SK-N-SH (cell line): ENCODE data around the gene SLC8A1.

Experiments
- EP300 ChIP-seq, 2 experiments: IDR thresholded peaks; 2 replicates each; pipeline versions ENCODE4 v1.4.0 to v1.6.1; 2012; ENCODE audit warnings: borderline replicate concordance in 1 of 2, low read depth in 1 of 2, low read length in 1 of 2
- EZH2phosphoT487 ChIP-seq: fragments of 200-600 bp; sonication (generic); IDR thresholded peaks from 2 replicates; pipeline ENCODE4 v1.6.1; 2017; ENCODE audit warnings: low read depth, mixed run types, mild to moderate bottlenecking, antibody characterized with exemption, moderate library complexity, borderline replicate concordance
- FOSL2 ChIP-seq: IDR thresholded peaks from 2 replicates; pipeline ENCODE4 v1.4.0; 2012; ENCODE audit warnings: low read depth, mild to moderate bottlenecking, moderate library complexity, borderline replicate concordance
- GABPA ChIP-seq: IDR thresholded peaks from 2 replicates; pipeline ENCODE4 v1.4.0; 2012; ENCODE audit warnings: low read depth, mild to moderate bottlenecking
- JUND ChIP-seq: IDR thresholded peaks from 2 replicates; pipeline ENCODE4 v1.4.0; 2012
- NRF1 ChIP-seq: IDR thresholded peaks from 2 replicates; pipeline ENCODE4 v1.6.1; 2012; ENCODE audit warnings: low read depth, mild to moderate bottlenecking, low read length
- POLR2AphosphoS5 ChIP-seq: IDR thresholded peaks from 2 replicates; pipeline ENCODE4 v1.6.1; 2012; ENCODE audit warnings: low read depth, low read length
- RAD21 ChIP-seq: IDR thresholded peaks from 2 replicates; pipeline ENCODE4 v1.6.1; 2012; ENCODE audit warnings: mild to moderate bottlenecking, low read length
- TAF1 ChIP-seq: IDR thresholded peaks from 2 replicates; pipeline ENCODE4 v1.6.1; 2012; ENCODE audit warnings: low read depth, mild to moderate bottlenecking, low read length, moderate library complexity, borderline replicate concordance
- TEAD4 ChIP-seq: IDR thresholded peaks from 2 replicates; pipeline ENCODE4 v1.4.0; 2012; ENCODE audit warnings: mild to moderate bottlenecking, borderline replicate concordance; ENCODE audit not compliant: insufficient read depth
- YY1 ChIP-seq: IDR thresholded peaks from 2 replicates; pipeline ENCODE4 v1.4.0; 2012; ENCODE audit warnings: low read depth, mild to moderate bottlenecking
- TF ChIP-seq, protein P1 (sequence below): fragments of 200-600 bp; sonication (generic); IDR thresholded peaks from 2 replicates; pipeline ENCODE4 v1.6.1; 2017; ENCODE audit warnings: antibody characterized with exemption, mild to moderate bottlenecking, moderate library complexity
- TF ChIP-seq, protein P2 (sequence below): IDR thresholded peaks from 2 replicates; pipeline ENCODE4 v1.4.0; 2012; ENCODE audit warnings: low read depth, borderline replicate concordance
- TF ChIP-seq, protein P3 (sequence below): IDR thresholded peaks from 2 replicates; pipeline ENCODE4 v1.4.0; 2012; ENCODE audit warnings: low read depth

DNA sequence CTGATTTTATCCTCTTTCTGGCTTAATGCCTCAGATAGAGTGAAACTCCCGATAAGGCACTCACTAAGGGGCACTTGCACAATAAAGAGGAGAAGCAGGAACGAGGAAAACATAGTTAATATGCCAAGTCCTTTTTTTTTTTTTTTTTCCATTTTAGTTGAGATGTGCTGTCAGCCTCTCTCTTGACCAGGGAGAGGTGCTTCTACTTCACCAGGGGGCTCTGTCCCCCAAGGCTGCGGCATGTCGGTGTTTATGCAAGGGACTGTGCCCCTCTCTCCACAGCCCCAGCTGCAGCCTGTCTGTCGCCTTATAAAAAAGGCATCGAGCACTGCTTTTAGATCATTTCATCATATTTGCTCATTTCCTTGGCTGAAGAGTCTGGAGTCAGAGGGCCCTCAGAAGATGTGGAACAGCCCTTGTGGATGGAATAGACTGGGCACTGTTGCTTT is 178.1 kb downstream of the SLC8A1 start:
- TF ChIP-seq EP300 (IDR thresholded peaks at IDR 0.05; ENCODE audit: borderline replicate concordance in 1 of 2, low read depth in 1 of 2, low read length in 1 of 2) (no peak), FOSL2 (no peak), YY1 (no peak), JUND (no peak), TEAD4 (no peak), GABPA (no peak), POLR2AphosphoS5 (no peak), EZH2phosphoT487 (no peak), NRF1 (no peak), TAF1 (no peak), RAD21 (no peak)
- TF ChIP-seq, protein P1, sequence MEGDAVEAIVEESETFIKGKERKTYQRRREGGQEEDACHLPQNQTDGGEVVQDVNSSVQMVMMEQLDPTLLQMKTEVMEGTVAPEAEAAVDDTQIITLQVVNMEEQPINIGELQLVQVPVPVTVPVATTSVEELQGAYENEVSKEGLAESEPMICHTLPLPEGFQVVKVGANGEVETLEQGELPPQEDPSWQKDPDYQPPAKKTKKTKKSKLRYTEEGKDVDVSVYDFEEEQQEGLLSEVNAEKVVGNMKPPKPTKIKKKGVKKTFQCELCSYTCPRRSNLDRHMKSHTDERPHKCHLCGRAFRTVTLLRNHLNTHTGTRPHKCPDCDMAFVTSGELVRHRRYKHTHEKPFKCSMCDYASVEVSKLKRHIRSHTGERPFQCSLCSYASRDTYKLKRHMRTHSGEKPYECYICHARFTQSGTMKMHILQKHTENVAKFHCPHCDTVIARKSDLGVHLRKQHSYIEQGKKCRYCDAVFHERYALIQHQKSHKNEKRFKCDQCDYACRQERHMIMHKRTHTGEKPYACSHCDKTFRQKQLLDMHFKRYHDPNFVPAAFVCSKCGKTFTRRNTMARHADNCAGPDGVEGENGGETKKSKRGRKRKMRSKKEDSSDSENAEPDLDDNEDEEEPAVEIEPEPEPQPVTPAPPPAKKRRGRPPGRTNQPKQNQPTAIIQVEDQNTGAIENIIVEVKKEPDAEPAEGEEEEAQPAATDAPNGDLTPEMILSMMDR: no peak
- TF ChIP-seq, protein P2, sequence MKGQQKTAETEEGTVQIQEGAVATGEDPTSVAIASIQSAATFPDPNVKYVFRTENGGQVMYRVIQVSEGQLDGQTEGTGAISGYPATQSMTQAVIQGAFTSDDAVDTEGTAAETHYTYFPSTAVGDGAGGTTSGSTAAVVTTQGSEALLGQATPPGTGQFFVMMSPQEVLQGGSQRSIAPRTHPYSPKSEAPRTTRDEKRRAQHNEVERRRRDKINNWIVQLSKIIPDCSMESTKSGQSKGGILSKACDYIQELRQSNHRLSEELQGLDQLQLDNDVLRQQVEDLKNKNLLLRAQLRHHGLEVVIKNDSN: no peak
- TF ChIP-seq, protein P3, sequence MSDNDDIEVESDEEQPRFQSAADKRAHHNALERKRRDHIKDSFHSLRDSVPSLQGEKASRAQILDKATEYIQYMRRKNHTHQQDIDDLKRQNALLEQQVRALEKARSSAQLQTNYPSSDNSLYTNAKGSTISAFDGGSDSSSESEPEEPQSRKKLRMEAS: no peak
